Smooth muscle cell (in vitro differentiated cells): Measurements from ENCODE around the gene EXOC2. TPM values are rescaled to one million over a fixed set of nuclear protein-coding genes. Genes with fewer than 3 reads are reported as not detected.

Source experiments
- DNase-seq: peaks from one replicate; lab custom pipeline; 2025; ENCODE audit not compliant: unreplicated experiment; lab: John Stamatoyannopoulos, UW
- H2AFZ ChIP-seq: fragments of 200-600 bp; sonication (generic); 2 replicates; pipeline ENCODE4 v1.6.0; 2016; ENCODE audit warnings: antibody characterized with exemption, low read depth, mild to moderate bottlenecking
- H3F3A ChIP-seq: fragments of 200-600 bp; sonication (generic); 2 replicates; pipeline ENCODE4 v1.6.0; 2017; ENCODE audit warnings: antibody characterized with exemption, low read depth
- H3K27ac ChIP-seq: fragments of 200-600 bp; sonication (generic); 2 replicates; pipeline ENCODE4 v1.5.1; 2016; ENCODE audit warnings: low read depth, mild to moderate bottlenecking
- H3K27me3 ChIP-seq: fragments of 200-600 bp; sonication (generic); 2 replicates; pipeline ENCODE4 v1.6.1; 2016; ENCODE audit warnings: low read depth, mild to moderate bottlenecking
- H3K36me3 ChIP-seq: fragments of 200-600 bp; sonication (generic); 2 replicates; pipeline ENCODE4 v1.5.1; 2016; ENCODE audit warnings: low read depth
- H3K4me1 ChIP-seq: fragments of 200-600 bp; sonication (generic); 2 replicates; pipeline ENCODE4 v1.5.1; 2016; ENCODE audit warnings: low read depth
- H3K4me2 ChIP-seq: fragments of 200-600 bp; sonication (generic); 2 replicates; pipeline ENCODE4 v1.6.0; 2016; ENCODE audit warnings: mild to moderate bottlenecking
- H3K4me3 ChIP-seq: fragments of 200-600 bp; sonication (generic); 2 replicates; pipeline ENCODE4 v1.5.1; 2016; ENCODE audit warnings: mild to moderate bottlenecking
- H3K79me2 ChIP-seq: fragments of 200-600 bp; sonication (generic); 2 replicates; pipeline ENCODE4 v1.6.0; 2016; ENCODE audit warnings: low read depth, mild to moderate bottlenecking
- H3K9ac ChIP-seq: fragments of 200-600 bp; sonication (generic); 2 replicates; pipeline ENCODE4 v1.6.0; 2016; ENCODE audit warnings: low read depth
- H3K9me3 ChIP-seq: fragments of 200-600 bp; sonication (generic); replicated peaks from 2 replicates; pipeline ENCODE4 v1.5.1; 2016; ENCODE audit warnings: low read depth
- H4K20me1 ChIP-seq: fragments of 200-600 bp; sonication (generic); 2 replicates; pipeline ENCODE4 v1.6.0; 2016; ENCODE audit warnings: low read depth
- WGBS: methylation state at CpG from one replicate; pipeline ENCODE4 v1.1.7; 2016; ENCODE audit warnings: low lambda C conversion rate; 5-methylcytosine and 5-hydroxymethylcytosine counted together
- polyA plus RNA-seq: library from polyadenylated mRNA; unstranded; fragments of >200 nt; fragmentation: Nextera tagmentation; extraction: Ambion mirVana; gene quantifications from 2 replicates; pipeline ENCODE4 v1.2.1, GENCODE V29; 2016
- total RNA-seq: library from RNA; depleted of rRNA; stranded (reverse); fragments of >200 nt; gene quantifications from 2 replicates; pipeline ENCODE4 v1.2.3, GENCODE V29; 2014
- TF ChIP-seq, protein P1 (sequence below): fragments of 200-600 bp; sonication (generic); IDR thresholded peaks from 2 replicates; pipeline ENCODE4 v1.5.1; 2017; ENCODE audit warnings: borderline replicate concordance, mild to moderate bottlenecking, antibody characterized with exemption; ENCODE audit not compliant: insufficient read depth, poor library complexity, severe bottlenecking

Gene EXOC2
- total and polyA plus RNA-seq, 2 experiments from 2014 or later: 21.9 to 33.9 TPM

DNA sequence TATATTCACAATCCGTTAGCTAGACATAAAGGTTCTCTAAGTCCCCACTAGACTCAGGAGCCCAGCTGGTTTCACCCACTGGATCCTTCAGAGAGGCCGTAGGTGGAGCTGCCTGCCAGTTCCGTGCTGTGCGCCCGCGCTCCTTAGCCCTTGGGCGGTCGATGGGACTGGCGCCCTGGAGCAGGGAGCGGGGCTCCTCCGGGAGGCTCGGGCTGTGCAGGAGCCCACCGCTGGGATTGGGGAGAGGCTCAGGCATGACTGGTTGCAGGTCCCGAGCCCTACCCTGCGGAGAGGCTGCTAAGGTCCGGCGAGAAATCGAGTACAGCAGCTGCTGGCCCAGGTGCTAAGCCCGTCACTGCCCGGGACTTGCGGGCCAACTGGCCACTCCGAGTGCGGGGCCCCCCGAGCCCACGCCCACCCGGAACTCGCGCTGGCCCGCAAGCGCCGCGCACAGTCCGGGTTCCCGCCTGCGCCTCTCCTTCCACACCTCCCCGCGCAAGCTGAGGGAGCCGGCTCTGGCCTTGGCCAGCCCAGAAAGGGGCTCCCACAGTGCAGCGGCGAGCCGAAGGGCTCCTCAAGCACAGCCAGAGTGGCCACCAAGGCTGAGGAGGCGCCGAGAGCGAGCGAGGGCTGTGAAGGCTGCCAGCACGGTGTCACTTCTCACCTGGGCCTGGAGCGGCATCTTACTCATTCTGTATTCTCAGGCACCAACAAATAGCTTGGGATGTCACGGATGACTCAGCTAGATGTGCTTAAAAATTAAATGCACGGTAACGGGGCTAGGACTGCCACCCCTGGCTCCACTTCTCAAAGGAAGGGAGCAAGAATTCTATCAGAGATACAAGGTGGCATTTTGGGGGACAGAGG lies 257.3 kb downstream of the EXOC2 start:
- Histone ChIP-seq H3K4me2 (no peak overlapping the region), H3K79me2 (no peaks in the 10 kb centered on the region), H3F3A (no peaks in the 10 kb centered on the region), H3K4me3 (no peak overlapping the region), H3K27ac (no peak overlapping the region), H3K4me1 (no peaks in the 10 kb centered on the region), H3K9ac (no peak overlapping the region), H2AFZ (no peak overlapping the region), H3K27me3 (no peaks in the 10 kb centered on the region), H4K20me1 (no peaks in the 10 kb centered on the region), H3K9me3 (no peaks in the 10 kb centered on the region), H3K36me3 (no peaks in the 10 kb centered on the region)
- 97% methylated on average over 45 of the region's 50 CpGs for WGBS
- DNase-seq: no peak
- TF ChIP-seq, protein P1, sequence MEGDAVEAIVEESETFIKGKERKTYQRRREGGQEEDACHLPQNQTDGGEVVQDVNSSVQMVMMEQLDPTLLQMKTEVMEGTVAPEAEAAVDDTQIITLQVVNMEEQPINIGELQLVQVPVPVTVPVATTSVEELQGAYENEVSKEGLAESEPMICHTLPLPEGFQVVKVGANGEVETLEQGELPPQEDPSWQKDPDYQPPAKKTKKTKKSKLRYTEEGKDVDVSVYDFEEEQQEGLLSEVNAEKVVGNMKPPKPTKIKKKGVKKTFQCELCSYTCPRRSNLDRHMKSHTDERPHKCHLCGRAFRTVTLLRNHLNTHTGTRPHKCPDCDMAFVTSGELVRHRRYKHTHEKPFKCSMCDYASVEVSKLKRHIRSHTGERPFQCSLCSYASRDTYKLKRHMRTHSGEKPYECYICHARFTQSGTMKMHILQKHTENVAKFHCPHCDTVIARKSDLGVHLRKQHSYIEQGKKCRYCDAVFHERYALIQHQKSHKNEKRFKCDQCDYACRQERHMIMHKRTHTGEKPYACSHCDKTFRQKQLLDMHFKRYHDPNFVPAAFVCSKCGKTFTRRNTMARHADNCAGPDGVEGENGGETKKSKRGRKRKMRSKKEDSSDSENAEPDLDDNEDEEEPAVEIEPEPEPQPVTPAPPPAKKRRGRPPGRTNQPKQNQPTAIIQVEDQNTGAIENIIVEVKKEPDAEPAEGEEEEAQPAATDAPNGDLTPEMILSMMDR: no peak

Other genes with a start within 250 kb of the EXOC2 start
- 0.58 and 0.81 TPM in 2 replicates for gene HUS1B, start 36.0 kb downstream of the EXOC2 start, total RNA-seq
- 0.52 and 0.62 TPM in 2 replicates for gene HUS1B, start 36.0 kb downstream of the EXOC2 start, polyA plus RNA-seq